Stimulated activated CD8-positive, alpha-beta memory T cell treated with anti-CD3 and anti-CD28 coated beads, Interleukin-15, amount 100 ng/mL, for 48 hours (primary cell): ENCODE results near the gene PSORS1C1.
"Not testable (repeated sequence)": the region's sequence is repeated elsewhere in the genome, so short reads cannot be mapped to it uniquely, and the experiment has no call there.

Experiments
- DNase-seq, 2 donors: peaks; one replicate each; pipeline ENCODE4 v3.0.0-alpha.2; 2020; ENCODE audit warnings: low read depth in 2 of 2

The PSORS1C1 gene

GRCh38 chr6:31158863-31159855 lies 44.6 kb downstream of the PSORS1C1 start:
- DNase-seq = no peak

GRCh38 chr6:31161216-31162126 lies 46.9 kb downstream of the PSORS1C1 start:
- DNase-seq = no peak

- no peak for DNase-seq
Observed at GRCh38 chr6:31162463-31163165, 48.0 kb downstream of the PSORS1C1 start.

- no peak for DNase-seq
Observed at GRCh38 chr6:31163922-31164321, 49.3 kb downstream of the PSORS1C1 start.

GRCh38 chr6:31164475-31165063 lies 50.0 kb downstream of the PSORS1C1 start:
- DNase-seq = not testable (repeated sequence)

GRCh38 chr6:31165064-31165832 lies 50.6 kb downstream of the PSORS1C1 start:
- DNase-seq = not testable (repeated sequence)

GRCh38 chr6:31165986-31166385 lies 51.4 kb downstream of the PSORS1C1 start:
- no peak for DNase-seq

- no peak for DNase-seq
Observed at GRCh38 chr6:31168606-31169005, 54.0 kb downstream of the PSORS1C1 start.

- no peak for DNase-seq
Observed at GRCh38 chr6:31169123-31169857, 54.7 kb downstream of the PSORS1C1 start.

GRCh38 chr6:31169858-31170599 lies 55.4 kb downstream of the PSORS1C1 start:
- DNase-seq = not testable (repeated sequence)

GRCh38 chr6:31170600-31170881 lies 55.9 kb downstream of the PSORS1C1 start, which contains the start of gene POU5F1:
TSS of gene POU5F1 (minus strand) at chr6:31170682. CDS start at chr6:31170620, 62 bp downstream.
- DNase-seq = no peak

GRCh38 chr6:31170987-31171671 lies 56.5 kb downstream of the PSORS1C1 start:
- no peak for DNase-seq

GRCh38 chr6:31171931-31172905 lies 57.6 kb downstream of the PSORS1C1 start:
- no peak for DNase-seq

GRCh38 chr6:31172973-31173384 lies 58.4 kb downstream of the PSORS1C1 start:
- DNase-seq = no peak

- DNase-seq = no peak
Observed at GRCh38 chr6:31173406-31173805, 58.8 kb downstream of the PSORS1C1 start.

GRCh38 chr6:31174378-31174777 lies 59.8 kb downstream of the PSORS1C1 start:
- no peak for DNase-seq

- no peak for DNase-seq
Observed at GRCh38 chr6:31175971-31176370, 61.4 kb downstream of the PSORS1C1 start.
